NB4 (cell line): ENCODE measurements around the gene FMN1.

Experiments
- DNase-seq: peaks from one replicate; pipeline ENCODE4 v3.0.0; 2010; ENCODE audit warnings: low read depth
- H3K4me3 ChIP-seq: one replicate; pipeline ENCODE4 v1.5.1; 2011; ENCODE audit warnings: mild to moderate bottlenecking, low read depth, low read length, moderate library complexity
- CTCF ChIP-seq: IDR thresholded peaks from one replicate; pipeline ENCODE4 v1.5.1; 2012; ENCODE audit warnings: low read depth, low read length
- MYC ChIP-seq: IDR thresholded peaks from 2 replicates; pipeline ENCODE4 v1.6.1; 2011; ENCODE audit warnings: low read depth, low read length
- POLR2A ChIP-seq: IDR thresholded peaks from 2 replicates; pipeline ENCODE4 v1.6.1; 2011; ENCODE audit warnings: mild to moderate bottlenecking; ENCODE audit not compliant: insufficient read length; ENCODE audit errors: extremely low read depth
- TF ChIP-seq, protein P1 (sequence below): IDR thresholded peaks from 2 replicates; pipeline ENCODE4 v1.6.1; 2011; ENCODE audit warnings: low read depth, low read length

Gene FMN1

GRCh38 chr15:33100314-33100713 is 94.2 kb downstream of the FMN1 start:
- TF ChIP-seq MYC: no peak
- TF ChIP-seq, protein P1, sequence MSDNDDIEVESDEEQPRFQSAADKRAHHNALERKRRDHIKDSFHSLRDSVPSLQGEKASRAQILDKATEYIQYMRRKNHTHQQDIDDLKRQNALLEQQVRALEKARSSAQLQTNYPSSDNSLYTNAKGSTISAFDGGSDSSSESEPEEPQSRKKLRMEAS: no peak
- no peak for TF ChIP-seq CTCF
- no peak for TF ChIP-seq POLR2A
- peak; percentile 57 for DNase-seq
- no peak overlapping the region for H3K4me3 ChIP-seq

DNA sequence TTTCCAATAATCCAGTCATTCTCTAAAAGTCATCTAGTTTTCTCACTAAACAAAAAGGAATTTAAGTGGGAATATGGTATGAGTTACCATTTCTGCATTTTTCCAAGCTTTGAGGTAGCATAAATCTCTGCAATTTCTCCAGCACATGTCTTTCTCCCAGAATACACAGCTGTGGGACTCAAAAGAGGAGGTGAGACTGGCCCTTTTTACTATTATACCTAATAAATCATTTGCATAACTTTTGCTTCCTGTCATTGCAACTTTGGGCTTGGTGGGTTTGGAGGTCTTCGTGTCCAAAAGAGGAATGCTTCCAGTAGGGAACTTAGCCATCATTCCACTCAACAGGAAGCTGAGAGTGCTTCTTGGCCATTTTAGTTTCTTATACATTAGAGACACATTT is 94.8 kb downstream of the FMN1 start:
- H3K4me3 ChIP-seq: no peak overlapping the region
- TF ChIP-seq MYC (no peak), POLR2A (no peak), CTCF (no peak)
- TF ChIP-seq, protein P1: no peak
- DNase-seq: no peak

DNA sequence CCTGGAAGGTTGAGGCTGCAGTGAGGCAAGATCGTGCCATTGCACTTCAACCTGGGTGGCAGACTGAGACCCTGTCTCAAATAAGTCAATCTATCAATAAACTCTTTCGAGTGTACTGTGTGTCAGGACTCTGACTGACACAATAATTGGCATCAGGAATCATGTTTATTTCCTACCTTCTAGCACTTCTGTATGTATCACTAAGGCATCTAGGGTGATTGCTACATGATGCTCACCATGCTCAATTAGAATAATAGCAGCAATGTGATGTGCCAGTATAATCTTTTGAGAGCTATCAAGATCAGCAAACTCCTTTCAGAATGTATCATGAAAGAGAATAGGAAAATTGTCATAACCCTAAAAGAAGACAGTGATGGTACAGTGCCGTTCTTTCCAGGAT is 95.3 kb downstream of the FMN1 start:
- H3K4me3 ChIP-seq: no peak overlapping the region
- no peak for TF ChIP-seq MYC
- TF ChIP-seq, protein P1: no peak
- no peak for TF ChIP-seq POLR2A
- no peak for TF ChIP-seq CTCF
- DNase-seq: no peak

DNA sequence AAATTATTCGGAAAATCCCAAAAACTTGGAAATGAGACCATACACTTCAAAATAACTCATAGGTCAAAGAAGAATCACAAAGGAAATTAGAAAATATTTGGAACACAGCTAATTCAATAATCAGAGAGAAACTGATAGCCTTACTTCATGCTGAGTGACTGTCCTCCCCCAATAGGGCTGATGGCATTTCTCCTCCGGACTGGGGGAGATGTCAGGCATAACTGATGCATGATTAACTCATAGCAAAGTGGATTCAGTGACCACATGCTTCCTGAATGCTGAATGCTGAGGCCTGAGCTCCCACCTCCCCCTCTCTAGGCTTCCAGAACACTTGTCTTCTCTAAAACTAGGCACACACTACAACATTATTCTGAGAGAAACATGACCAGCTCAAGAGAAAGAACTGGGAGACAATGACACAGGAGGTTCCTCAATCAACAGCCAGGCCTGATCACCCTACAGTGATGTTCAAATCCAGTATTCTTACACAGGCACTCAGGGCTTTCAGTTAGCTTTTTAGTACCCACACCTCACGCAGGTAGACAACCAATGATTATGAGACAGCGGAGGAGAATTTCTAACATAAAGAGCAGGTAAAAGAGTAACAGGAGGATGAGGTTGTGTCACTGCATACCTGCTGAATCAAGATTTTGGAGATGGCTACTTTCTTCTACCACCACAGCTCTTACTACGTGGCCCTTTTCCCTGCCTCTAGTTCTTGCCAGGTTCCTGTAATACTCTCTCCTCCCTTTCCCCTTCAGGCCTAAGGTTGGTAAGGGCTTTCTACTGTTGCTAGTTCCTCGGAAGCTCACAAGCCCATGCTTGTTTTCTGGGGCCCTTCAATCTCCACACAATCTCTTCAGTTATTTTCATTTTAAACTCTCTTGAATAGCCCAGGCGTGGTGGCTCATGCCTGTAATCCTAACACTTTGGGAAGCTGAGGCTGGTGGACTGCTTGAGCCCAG is 96.1 kb downstream of the FMN1 start:
- TF ChIP-seq, protein P1: peak; percentile 74
- TF ChIP-seq CTCF: no peak
- peak; percentile 68 for TF ChIP-seq MYC
- no peak for TF ChIP-seq POLR2A
- DNase-seq: peak; percentile 65
- no peak overlapping the region for H3K4me3 ChIP-seq

DNA sequence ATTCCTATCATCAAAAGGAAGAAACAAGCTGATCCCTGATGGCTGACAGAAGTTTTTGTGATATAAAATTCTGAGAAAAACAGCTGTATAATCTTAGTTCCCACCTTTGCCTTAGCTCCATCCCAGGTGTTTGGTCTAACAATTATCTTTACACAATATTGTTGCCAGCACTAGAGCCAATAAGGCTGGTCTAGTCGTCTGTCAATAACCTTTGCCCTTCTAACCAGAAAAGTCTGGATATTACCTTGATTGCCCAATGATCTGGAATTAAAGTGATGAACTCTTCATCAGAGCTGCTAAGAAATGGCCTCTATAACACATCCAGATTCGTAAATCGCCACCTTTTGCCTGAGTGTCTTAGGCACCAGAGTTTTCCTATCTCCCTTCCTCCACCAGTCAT is 98.4 kb downstream of the FMN1 start:
- TF ChIP-seq, protein P1: no peak
- TF ChIP-seq CTCF (no peak), POLR2A (no peak), MYC (no peak)
- DNase-seq: no peak
- H3K4me3 ChIP-seq: no peak overlapping the region
